Measurements from ENCODE around the gene YBEY. TPM values are rescaled to one million over a fixed set of nuclear protein-coding genes. Genes with fewer than 3 reads are reported as not detected.
"Not testable (repeated sequence)": the region's sequence is repeated elsewhere in the genome, so short reads cannot be mapped to it uniquely, and the experiment has no call there.

The YBEY gene
- total RNA-seq, 2 experiments from 2014 or later = 18.3 to 23.5 TPM

DNA sequence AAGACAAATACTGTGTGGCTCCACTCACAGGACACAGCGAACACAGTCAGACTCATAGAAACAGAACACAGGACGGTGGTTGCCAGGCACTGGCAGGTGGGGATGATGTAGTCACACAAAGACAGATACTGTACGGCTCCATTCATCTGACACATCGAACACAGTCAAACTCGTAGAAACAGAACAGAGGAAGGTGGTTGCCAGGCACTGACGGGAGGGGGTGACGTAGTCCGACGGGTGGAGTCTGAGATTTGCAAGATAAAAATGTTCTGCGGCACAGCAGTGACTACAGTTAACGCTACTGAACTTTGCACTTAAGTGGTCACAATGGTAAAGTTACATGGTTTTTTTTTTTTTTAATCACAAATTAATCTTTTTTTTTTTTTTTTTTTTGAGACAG lies 18.8 kb downstream of the YBEY start:
- Histone ChIP-seq H3K27ac (ENCODE audit: low read depth, low read length, poor library complexity, severe bottlenecking) (no peak overlapping the region), H3K79me2 (ENCODE audit: insufficient read depth, low read depth, low read length) (no peaks in the 10 kb centered on the region), H3K9me2 (ENCODE audit: insufficient read depth, low read length) (no peaks in the 10 kb centered on the region), H3K4me2 (ENCODE audit: low read length) (no peak overlapping the region), H3K36me3 (ENCODE audit: insufficient read depth, low read length) (peaks cover 89% of the 10 kb centered on the region), H3K4me1 (ENCODE audit: insufficient read depth, low read length, poor library complexity, severe bottlenecking) (no peaks in the 10 kb centered on the region), H4K20me1 (ENCODE audit: insufficient read depth, low read length) (no peaks in the 10 kb centered on the region), H3K9me3 (ENCODE audit: low read length) (no peaks in the 10 kb centered on the region), H2AFZ (ENCODE audit: low read length) (no peak overlapping the region), H3K4me3 (ENCODE audit: low read depth, low read length, poor library complexity, severe bottlenecking) (no peak overlapping the region)
- no TSS peak for BruUV-seq (replicated peaks)
- CTCF ChIA-PET (ENCODE audit: unreplicated experiment) = no interaction called here
- intact Hi-C loops (cut with micrococcal nuclease; ENCODE audit: unreplicated experiment) = no loop called here
- DNase-seq (ENCODE audit: low spot score) = no peak
- TF ChIP-seq EZH2phosphoT487 (IDR thresholded peaks at IDR 0.05; ENCODE audit: borderline replicate concordance, low read depth, low read length) = no peak
- TF ChIP-seq, protein P1, sequence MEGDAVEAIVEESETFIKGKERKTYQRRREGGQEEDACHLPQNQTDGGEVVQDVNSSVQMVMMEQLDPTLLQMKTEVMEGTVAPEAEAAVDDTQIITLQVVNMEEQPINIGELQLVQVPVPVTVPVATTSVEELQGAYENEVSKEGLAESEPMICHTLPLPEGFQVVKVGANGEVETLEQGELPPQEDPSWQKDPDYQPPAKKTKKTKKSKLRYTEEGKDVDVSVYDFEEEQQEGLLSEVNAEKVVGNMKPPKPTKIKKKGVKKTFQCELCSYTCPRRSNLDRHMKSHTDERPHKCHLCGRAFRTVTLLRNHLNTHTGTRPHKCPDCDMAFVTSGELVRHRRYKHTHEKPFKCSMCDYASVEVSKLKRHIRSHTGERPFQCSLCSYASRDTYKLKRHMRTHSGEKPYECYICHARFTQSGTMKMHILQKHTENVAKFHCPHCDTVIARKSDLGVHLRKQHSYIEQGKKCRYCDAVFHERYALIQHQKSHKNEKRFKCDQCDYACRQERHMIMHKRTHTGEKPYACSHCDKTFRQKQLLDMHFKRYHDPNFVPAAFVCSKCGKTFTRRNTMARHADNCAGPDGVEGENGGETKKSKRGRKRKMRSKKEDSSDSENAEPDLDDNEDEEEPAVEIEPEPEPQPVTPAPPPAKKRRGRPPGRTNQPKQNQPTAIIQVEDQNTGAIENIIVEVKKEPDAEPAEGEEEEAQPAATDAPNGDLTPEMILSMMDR (conservative IDR thresholded peaks at IDR 0.05; ENCODE audit: low read length) = no peak
- POLR2A ChIA-PET = interaction anchor here (0.7 kb wide), 1 partner anchor 27 kb away, joined by 4 read pairs; no protein-coding TSS in a partner anchor

DNA sequence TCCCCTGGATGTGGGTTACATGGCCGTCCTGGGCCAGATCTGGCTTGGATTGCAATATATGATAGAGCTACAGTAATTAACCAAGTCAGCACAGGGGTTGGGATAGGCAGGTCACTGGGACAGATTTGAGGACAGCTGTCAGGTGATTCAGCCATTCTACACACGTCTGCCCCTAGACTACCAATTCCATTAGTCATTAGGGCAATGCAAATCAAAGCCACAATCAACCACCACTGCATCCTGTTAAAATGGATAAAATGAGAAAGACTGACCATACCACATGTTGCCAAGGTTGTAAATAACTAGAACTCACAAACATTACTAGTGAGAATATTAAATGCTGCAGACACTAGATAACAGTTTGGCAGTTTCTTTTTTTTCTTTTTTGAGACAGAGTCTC lies 21.5 kb downstream of the YBEY start:
- H3K4me2 ChIP-seq (ENCODE audit: low read length) = no peak overlapping the region
- no peaks in the 10 kb centered on the region for H3K79me2 ChIP-seq (ENCODE audit: insufficient read depth, low read depth, low read length)
- H3K9me2 ChIP-seq (ENCODE audit: insufficient read depth, low read length) = no peaks in the 10 kb centered on the region
- intact Hi-C loops (cut with micrococcal nuclease; ENCODE audit: unreplicated experiment) = no loop called here
- CTCF ChIA-PET (ENCODE audit: unreplicated experiment) = no interaction called here
- no TSS peak for BruUV-seq (replicated peaks)
- TF ChIP-seq EZH2phosphoT487 (IDR thresholded peaks at IDR 0.05; ENCODE audit: borderline replicate concordance, low read depth, low read length) = no peak
- TF ChIP-seq, protein P1 (conservative IDR thresholded peaks at IDR 0.05; ENCODE audit: low read length) = no peak
- POLR2A ChIA-PET = no interaction called here
- peaks cover 84% of the 10 kb centered on the region for H3K36me3 ChIP-seq (ENCODE audit: insufficient read depth, low read length)
- no peak overlapping the region for H3K27ac ChIP-seq (ENCODE audit: low read depth, low read length, poor library complexity, severe bottlenecking)
- H2AFZ ChIP-seq (ENCODE audit: low read length) = no peak overlapping the region
- no peaks in the 10 kb centered on the region for H3K9me3 ChIP-seq (ENCODE audit: low read length)
- no peak for DNase-seq (ENCODE audit: low spot score)
- no peak overlapping the region for H3K4me3 ChIP-seq (ENCODE audit: low read depth, low read length, poor library complexity, severe bottlenecking)
- no peaks in the 10 kb centered on the region for H4K20me1 ChIP-seq (ENCODE audit: insufficient read depth, low read length)
- H3K4me1 ChIP-seq (ENCODE audit: insufficient read depth, low read length, poor library complexity, severe bottlenecking) = no peaks in the 10 kb centered on the region

DNA sequence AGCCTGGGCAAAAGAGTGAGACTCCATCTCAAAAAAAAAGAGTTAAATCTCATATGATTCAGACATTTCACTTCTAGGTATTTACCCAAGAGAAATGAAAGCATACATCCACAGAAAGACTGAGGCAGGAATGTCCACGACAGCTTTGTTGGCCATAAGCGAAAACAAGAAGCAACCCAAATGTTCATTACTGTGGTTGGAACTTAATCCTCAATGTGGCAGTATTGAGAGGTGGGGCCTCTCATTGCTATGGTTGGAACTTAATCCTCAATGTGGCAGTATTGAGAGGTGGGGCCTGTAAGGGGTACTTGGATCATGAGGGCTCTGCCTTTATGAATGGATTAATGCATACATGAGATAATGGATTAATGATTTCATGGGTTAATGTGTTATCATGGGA lies 22.3 kb downstream of the YBEY start:
- Histone ChIP-seq H3K4me3 (ENCODE audit: low read depth, low read length, poor library complexity, severe bottlenecking) (no peak overlapping the region), H2AFZ (ENCODE audit: low read length) (no peak overlapping the region), H3K4me2 (ENCODE audit: low read length) (no peak overlapping the region), H3K4me1 (ENCODE audit: insufficient read depth, low read length, poor library complexity, severe bottlenecking) (no peaks in the 10 kb centered on the region), H4K20me1 (ENCODE audit: insufficient read depth, low read length) (no peaks in the 10 kb centered on the region), H3K9me2 (ENCODE audit: insufficient read depth, low read length) (no peaks in the 10 kb centered on the region), H3K79me2 (ENCODE audit: insufficient read depth, low read depth, low read length) (no peaks in the 10 kb centered on the region), H3K27ac (ENCODE audit: low read depth, low read length, poor library complexity, severe bottlenecking) (no peak overlapping the region), H3K9me3 (ENCODE audit: low read length) (no peaks in the 10 kb centered on the region), H3K36me3 (ENCODE audit: insufficient read depth, low read length) (peaks cover 86% of the 10 kb centered on the region)
- ChIA-PET POLR2A (no interaction called here), CTCF (ENCODE audit: unreplicated experiment) (no interaction called here)
- BruUV-seq (replicated peaks) = no TSS peak
- DNase-seq (ENCODE audit: low spot score) = no peak
- intact Hi-C loops (cut with micrococcal nuclease; ENCODE audit: unreplicated experiment) = no loop called here
- TF ChIP-seq EZH2phosphoT487 (IDR thresholded peaks at IDR 0.05; ENCODE audit: borderline replicate concordance, low read depth, low read length) = no peak
- TF ChIP-seq, protein P1 (conservative IDR thresholded peaks at IDR 0.05; ENCODE audit: low read length) = no peak

DNA sequence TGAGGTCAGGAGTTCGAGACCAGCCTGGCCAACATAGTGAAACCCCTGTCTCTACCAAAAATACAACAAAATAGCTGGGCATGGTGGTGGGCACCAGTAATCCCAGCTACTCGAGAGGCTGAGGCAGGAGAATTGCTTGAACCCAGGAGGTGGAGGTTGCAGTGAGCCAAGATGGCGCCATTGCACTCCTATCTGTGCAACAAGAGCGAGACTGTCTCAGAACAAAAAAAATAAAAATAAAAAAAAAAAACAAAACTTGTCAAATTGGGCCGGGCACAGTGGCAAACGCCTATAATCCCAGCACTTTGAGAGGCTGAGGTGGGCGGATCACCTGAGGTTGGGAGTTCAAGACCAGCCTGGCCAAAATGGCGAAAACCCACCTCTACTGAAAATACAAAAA lies 24.1 kb downstream of the YBEY start:
- H3K27ac ChIP-seq (ENCODE audit: low read depth, low read length, poor library complexity, severe bottlenecking); H4K20me1 ChIP-seq (ENCODE audit: insufficient read depth, low read length); DNase-seq (ENCODE audit: low spot score); BruUV-seq (replicated peaks); CTCF ChIA-PET (ENCODE audit: unreplicated experiment); H3K9me3 ChIP-seq (ENCODE audit: low read length); H2AFZ ChIP-seq (ENCODE audit: low read length); intact Hi-C loops (cut with micrococcal nuclease; ENCODE audit: unreplicated experiment); H3K4me1 ChIP-seq (ENCODE audit: insufficient read depth, low read length, poor library complexity, severe bottlenecking); H3K4me2 ChIP-seq (ENCODE audit: low read length); H3K9me2 ChIP-seq (ENCODE audit: insufficient read depth, low read length); H3K79me2 ChIP-seq (ENCODE audit: insufficient read depth, low read depth, low read length); H3K4me3 ChIP-seq (ENCODE audit: low read depth, low read length, poor library complexity, severe bottlenecking): not testable (repeated sequence)
- POLR2A ChIA-PET = interaction anchor here (0.7 to 1.5 kb wide), 2 partner anchors 13 to 32 kb away, joined by 4 to 5 read pairs; no protein-coding TSS in a partner anchor
- H3K36me3 ChIP-seq (ENCODE audit: insufficient read depth, low read length) = peaks cover 92% of the 10 kb centered on the region
